ENCODE results near the gene CPED1. TPM values are rescaled to one million over a fixed set of nuclear protein-coding genes. Genes with fewer than 3 reads are reported as not detected.

The CPED1 gene
- total RNA-seq, 1 experiment from 2014 or later = 0.13 TPM

- no peak overlapping the region for H4K91ac ChIP-seq (ENCODE audit: insufficient read length, low read depth, low read length)
- Mint-ChIP-seq H3K36me3 (ENCODE audit: insufficient read depth in 1 of 3, low read depth in 3 of 3) (no peaks in the 10 kb centered on the region; a peak in 1 of 7 replicates), H3K27ac (no peak overlapping the region), H3K4me1 (peaks cover 0 to 2% of the 10 kb centered on the region in 2 experiments; a peak in 2 of 4 replicates), H3K9me3 (no peaks in the 10 kb centered on the region; a peak in 1 of 5 replicates), H3K27me3 (ENCODE audit: low read depth) (no peaks in the 10 kb centered on the region), H3K4me3 (no peak overlapping the region)
- H3K23ac ChIP-seq (ENCODE audit: insufficient read length, low read depth, low read length) = no peak overlapping the region
- H4K5ac ChIP-seq (ENCODE audit: insufficient read length, low read depth, low read length) = no peak overlapping the region
- no CpG with 5 or more reads among the region's 2 CpGs for WGBS (ENCODE audit: extremely low coverage, insufficient read length, low lambda C conversion rate)
- H2BK12ac ChIP-seq (ENCODE audit: insufficient read length, low read depth, low read length) = no peak overlapping the region
- no peak overlapping the region for H2BK5ac ChIP-seq (ENCODE audit: insufficient read length, low read length)
- H3K79me1 ChIP-seq (ENCODE audit: insufficient read depth, low read depth, low read length, poor library complexity, severe bottlenecking) = no peaks in the 10 kb centered on the region
- no peak overlapping the region for H2BK20ac ChIP-seq (ENCODE audit: low read depth, low read length, poor library complexity, severe bottlenecking)
- no peaks in the 10 kb centered on the region for H3K9me3 ChIP-seq (ENCODE audit: control insufficient read depth, low read depth, low read length)
- no peak overlapping the region for H3K14ac ChIP-seq (ENCODE audit: insufficient read depth, low read length)
- no peaks in the 10 kb centered on the region for H3K27me3 ChIP-seq (ENCODE audit: insufficient read depth, low read length)
- H3K27ac ChIP-seq (ENCODE audit: insufficient read length, low read depth, low read length) = no peak overlapping the region
- H3K79me2 ChIP-seq (ENCODE audit: insufficient read depth, low read length) = no peaks in the 10 kb centered on the region
- no peak overlapping the region for H3K9ac ChIP-seq (ENCODE audit: extremely low read depth, insufficient read length, low read length)
- H2AFZ ChIP-seq (ENCODE audit: low read length) = no peak overlapping the region
- TF ChIP-seq CTCF (conservative IDR thresholded peaks at IDR 0.05) = no peak
- H2AK5ac ChIP-seq (ENCODE audit: insufficient read length, low read length) = no peak overlapping the region
- no peak overlapping the region for H3T11ph ChIP-seq (ENCODE audit: low read length)
- no peak overlapping the region for H2BK120ac ChIP-seq (ENCODE audit: low read depth, low read length, poor library complexity, severe bottlenecking)
- H3K23me2 ChIP-seq (ENCODE audit: insufficient read length, low read depth, low read length, poor library complexity, severe bottlenecking) = no peaks in the 10 kb centered on the region
- no peak overlapping the region for H3K4ac ChIP-seq (ENCODE audit: low read depth, low read length)
- no peak overlapping the region for H3K18ac ChIP-seq (ENCODE audit: insufficient read length, low read depth, low read length)
- no peaks in the 10 kb centered on the region for H4K20me1 ChIP-seq (ENCODE audit: control insufficient read depth, insufficient read depth, insufficient read length)
- no peak overlapping the region for H2BK15ac ChIP-seq (ENCODE audit: low read depth, low read length)
- DNase-seq = no peak
- no peaks in the 10 kb centered on the region for H3K4me1 ChIP-seq (ENCODE audit: insufficient read depth, low read length)
- H4K8ac ChIP-seq (replicated peaks; ENCODE audit: insufficient read length, low read depth, low read length) = no peak overlapping the region
- H3K56ac ChIP-seq (ENCODE audit: insufficient read length, low read depth, low read length) = no peak overlapping the region
- H3K4me2 ChIP-seq (ENCODE audit: insufficient read depth, insufficient read length, low read length) = no peak overlapping the region
Observed at GRCh38 chr7:121298831-121299239, 310.3 kb downstream of the CPED1 start.

Data from H9 (cell line).